ENCODE results near the gene CCDC178.

- TF ChIP-seq CTCF (IDR thresholded peaks at IDR 0.05 in 8 of 11, conservative IDR thresholded peaks at IDR 0.05 in 3 of 11) (no peak), POLR2AphosphoS5 (IDR thresholded peaks at IDR 0.05) (no peak), POLR2A (IDR thresholded peaks at IDR 0.05) (no peak)
Measured at GRCh38 chr18:33460681-33461080, 20.2 kb upstream of the CCDC178 start.
